ENCODE measurements around the gene GLG1. TPM values are rescaled to one million over a fixed set of nuclear protein-coding genes. Genes with fewer than 3 reads are reported as not detected.
"Not testable (repeated sequence)": the region's sequence is repeated elsewhere in the genome, so short reads cannot be mapped to it uniquely, and the experiment has no call there.

Gene GLG1
- 10 to 100 TPM; 45.1 to 52.4 (median 45.4) TPM for total RNA-seq

GRCh38 chr16:74606521-74607309 is at the start of gene GLG1:
TSS of gene GLG1 (minus strand) at chr16:74607114. CDS start at chr16:74607094, 20 bp downstream.
- H3K36me3 Mint-ChIP-seq (ENCODE audit: insufficient read depth) = peaks cover 2% of the 10 kb centered on the region
- no peaks in the 10 kb centered on the region for H3K27me3 Mint-ChIP-seq (ENCODE audit: low read depth)
- ATAC-seq (peak; percentile 93 to 95), DNase-seq (peak; percentile 86)
- H3K4me1 Mint-ChIP-seq (ENCODE audit: low read depth) = peaks cover 60% of the 10 kb centered on the region
- peak within 1 kb of the TSS; percentile 96 for H3K4me3 Mint-ChIP-seq
- H3K9me3 Mint-ChIP-seq = no peaks in the 10 kb centered on the region

- no peaks in the 10 kb centered on the region for H3K27me3 Mint-ChIP-seq (ENCODE audit: low read depth)
- no peak overlapping the region for H3K4me3 Mint-ChIP-seq
- no peak for ATAC-seq
- no peak for DNase-seq
- peaks cover 31% of the 10 kb centered on the region for H3K36me3 Mint-ChIP-seq (ENCODE audit: insufficient read depth)
- H3K4me1 Mint-ChIP-seq (ENCODE audit: low read depth) = peaks cover 51% of the 10 kb centered on the region
- no peaks in the 10 kb centered on the region for H3K9me3 Mint-ChIP-seq
Measured at GRCh38 chr16:74654536-74655050, 47.7 kb upstream of the GLG1 start.

DNA sequence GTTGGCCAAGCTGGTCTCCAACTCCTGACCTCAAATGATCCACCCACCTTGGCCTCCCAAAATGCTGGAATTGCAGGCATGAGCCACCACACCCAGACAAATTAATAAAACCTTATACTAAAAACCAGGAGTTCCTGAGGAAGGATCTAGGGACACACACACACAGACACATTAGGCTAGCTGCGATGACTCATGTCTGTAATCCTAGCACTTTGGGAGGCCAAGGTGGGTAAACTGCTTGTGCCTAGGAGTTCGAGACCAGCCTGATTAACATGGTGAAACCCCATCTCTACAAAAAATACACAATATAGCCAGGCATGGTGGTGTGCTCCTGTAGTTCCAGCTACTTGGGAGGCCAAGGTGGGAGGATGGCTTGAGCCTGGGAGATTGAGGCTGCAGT is 46.0 kb upstream of the GLG1 start:
- H3K9me3 Mint-ChIP-seq; H3K4me3 Mint-ChIP-seq; DNase-seq; ATAC-seq; H3K27me3 Mint-ChIP-seq (ENCODE audit: low read depth): not testable (repeated sequence)
- peaks cover 35% of the 10 kb centered on the region for H3K4me1 Mint-ChIP-seq (ENCODE audit: low read depth)
- peaks cover 22% of the 10 kb centered on the region for H3K36me3 Mint-ChIP-seq (ENCODE audit: insufficient read depth)

DNA sequence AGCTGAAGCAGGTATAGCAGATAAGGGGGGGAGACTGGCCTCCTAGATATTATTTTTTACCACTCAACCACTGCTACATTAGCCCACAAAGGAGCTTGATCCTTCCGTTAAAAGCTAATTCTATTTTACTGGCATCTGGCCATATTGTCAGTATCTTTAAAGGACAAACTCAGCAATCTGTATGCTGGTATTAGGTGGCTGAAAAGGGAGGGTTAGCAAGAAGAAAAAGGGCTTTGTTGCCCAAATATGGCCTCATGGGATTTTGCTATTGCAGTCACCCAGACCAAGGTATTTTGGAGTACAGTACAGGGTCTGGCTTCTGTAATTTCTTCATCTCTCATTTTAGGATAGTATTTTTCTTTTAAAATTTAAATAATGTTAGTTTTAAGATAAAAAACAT is 45.3 kb upstream of the GLG1 start:
- DNase-seq (no peak), ATAC-seq (no peak)
- Mint-ChIP-seq H3K4me3 (no peak overlapping the region), H3K36me3 (ENCODE audit: insufficient read depth) (peaks cover 20% of the 10 kb centered on the region), H3K9me3 (no peaks in the 10 kb centered on the region), H3K27me3 (ENCODE audit: low read depth) (no peaks in the 10 kb centered on the region), H3K4me1 (ENCODE audit: low read depth) (peaks cover 34% of the 10 kb centered on the region)

- peaks cover 30% of the 10 kb centered on the region for H3K4me1 Mint-ChIP-seq (ENCODE audit: low read depth)
- ATAC-seq (no peak), DNase-seq (no peak)
- H3K9me3 Mint-ChIP-seq = no peaks in the 10 kb centered on the region
- no peaks in the 10 kb centered on the region for H3K27me3 Mint-ChIP-seq (ENCODE audit: low read depth)
- peaks cover 18% of the 10 kb centered on the region for H3K36me3 Mint-ChIP-seq (ENCODE audit: insufficient read depth)
- H3K4me3 Mint-ChIP-seq = no peak overlapping the region
Measured at GRCh38 chr16:74651841-74652240, 44.9 kb upstream of the GLG1 start.

DNA sequence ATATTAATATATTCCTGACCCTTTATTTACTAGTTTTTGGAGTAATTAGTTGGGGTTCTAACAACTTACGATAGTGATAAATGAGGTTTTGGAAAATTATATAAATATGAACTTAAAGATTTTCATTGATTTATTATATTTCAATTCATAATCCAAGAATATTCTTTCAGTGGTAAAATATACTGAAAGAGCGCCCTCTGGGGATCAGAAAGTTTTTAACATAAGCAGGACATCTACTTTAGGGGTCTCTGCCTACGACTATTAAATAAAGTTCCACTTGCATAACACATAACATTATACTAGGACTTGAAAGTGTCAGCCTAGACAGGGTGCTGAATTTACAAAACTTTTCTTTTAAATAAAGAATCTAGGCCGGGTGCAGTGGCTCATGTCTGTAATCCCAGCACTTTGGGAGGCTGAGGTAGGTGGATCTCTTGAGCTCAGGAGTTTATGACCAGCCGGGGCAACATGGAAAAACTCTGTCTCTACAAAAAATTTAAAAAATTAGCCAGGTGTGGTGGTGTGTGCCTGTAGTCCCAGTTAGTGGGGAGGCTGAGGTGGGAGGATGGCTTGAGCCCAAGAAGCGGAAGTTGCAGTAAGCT is 44.2 kb upstream of the GLG1 start:
- Mint-ChIP-seq H3K9me3 (no peaks in the 10 kb centered on the region), H3K27me3 (ENCODE audit: low read depth) (no peaks in the 10 kb centered on the region), H3K36me3 (ENCODE audit: insufficient read depth) (peaks cover 16% of the 10 kb centered on the region), H3K4me3 (no peak overlapping the region), H3K4me1 (ENCODE audit: low read depth) (peaks cover 26% of the 10 kb centered on the region)
- ATAC-seq (no peak), DNase-seq (no peak)

GRCh38 chr16:74649839-74650504 is 43.1 kb upstream of the GLG1 start:
- Mint-ChIP-seq H3K4me3 (no peak overlapping the region), H3K4me1 (ENCODE audit: low read depth) (peaks cover 19% of the 10 kb centered on the region), H3K9me3 (no peaks in the 10 kb centered on the region), H3K27me3 (ENCODE audit: low read depth) (no peaks in the 10 kb centered on the region), H3K36me3 (ENCODE audit: insufficient read depth) (peaks cover 14% of the 10 kb centered on the region)
- DNase-seq (no peak), ATAC-seq (no peak)

DNA sequence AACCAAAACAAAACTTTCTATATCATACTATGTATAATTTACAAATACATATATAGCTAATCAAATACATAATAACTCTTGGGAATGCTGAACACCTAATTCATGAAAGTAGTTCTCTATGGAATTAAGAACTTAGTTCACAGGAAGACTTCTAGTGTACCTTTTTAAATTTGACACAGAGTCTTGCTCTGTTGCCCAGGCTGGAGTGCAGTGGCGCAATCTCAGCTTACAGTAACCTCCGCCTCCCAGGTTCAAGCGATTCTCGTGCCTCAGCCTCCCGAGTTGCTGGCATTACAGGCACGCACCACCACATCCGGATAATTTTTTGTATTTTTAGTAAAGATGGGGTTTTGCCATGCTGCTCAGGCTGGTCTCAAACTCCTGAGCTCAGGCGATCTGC is 35.1 kb upstream of the GLG1 start:
- Mint-ChIP-seq H3K9me3 (no peaks in the 10 kb centered on the region), H3K4me3 (no peak overlapping the region), H3K4me1 (ENCODE audit: low read depth) (peaks cover 1% of the 10 kb centered on the region), H3K27me3 (ENCODE audit: low read depth) (no peaks in the 10 kb centered on the region), H3K36me3 (ENCODE audit: insufficient read depth) (peaks cover 17% of the 10 kb centered on the region)
- DNase-seq (no peak), ATAC-seq (no peak)

GRCh38 chr16:74637742-74638453 is 31.0 kb upstream of the GLG1 start:
- ATAC-seq (no peak), DNase-seq (no peak)
- Mint-ChIP-seq H3K4me1 (ENCODE audit: low read depth) (no peaks in the 10 kb centered on the region), H3K27me3 (ENCODE audit: low read depth) (no peaks in the 10 kb centered on the region), H3K4me3 (no peak overlapping the region), H3K9me3 (no peaks in the 10 kb centered on the region), H3K36me3 (ENCODE audit: insufficient read depth) (peaks cover 13% of the 10 kb centered on the region)

DNA sequence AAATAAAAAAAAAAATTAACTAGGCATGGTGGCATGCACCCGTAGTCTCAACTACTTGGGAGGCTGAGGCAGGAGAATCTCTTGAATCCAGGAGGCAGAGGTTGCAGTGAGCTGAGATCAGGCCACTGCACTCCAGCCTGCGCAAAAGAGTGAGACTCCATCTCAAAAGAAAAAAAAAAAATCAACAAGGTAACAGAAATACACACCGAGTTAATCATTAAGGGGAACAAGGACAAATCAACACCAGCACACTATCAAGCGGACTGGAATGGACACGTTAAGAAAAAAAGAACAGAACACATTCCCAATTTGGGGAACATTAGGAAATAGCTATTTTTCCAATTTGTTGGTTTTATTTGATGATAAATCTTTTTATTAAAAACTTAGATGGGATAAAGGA is 28.4 kb upstream of the GLG1 start:
- no peaks in the 10 kb centered on the region for H3K9me3 Mint-ChIP-seq
- no peak for ATAC-seq
- no peak overlapping the region for H3K4me3 Mint-ChIP-seq

DNA sequence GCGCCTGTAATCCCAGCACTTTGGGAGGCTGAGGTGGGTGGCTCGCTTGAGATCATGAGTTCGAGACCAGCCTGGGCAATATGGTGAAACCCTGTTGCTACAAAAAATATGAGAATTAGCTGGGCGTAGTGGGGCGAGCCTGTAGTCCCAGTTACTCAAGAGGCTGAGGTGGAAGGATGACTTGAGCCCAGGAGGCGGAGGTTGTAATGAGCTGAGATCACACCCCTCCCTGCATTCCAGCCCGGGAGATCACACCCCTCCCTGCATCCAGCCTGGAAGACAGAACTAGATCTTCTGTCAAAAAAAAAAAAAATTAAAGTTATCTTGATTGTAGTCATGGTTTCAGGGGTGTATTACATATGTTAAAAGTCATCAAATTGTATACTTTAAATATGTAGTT is 26.8 kb upstream of the GLG1 start:
- no peaks in the 10 kb centered on the region for H3K4me1 Mint-ChIP-seq (ENCODE audit: low read depth)
- ATAC-seq = no peak
- DNase-seq = no peak
- H3K9me3 Mint-ChIP-seq = no peaks in the 10 kb centered on the region
- no peak overlapping the region for H3K4me3 Mint-ChIP-seq
- no peaks in the 10 kb centered on the region for H3K27me3 Mint-ChIP-seq (ENCODE audit: low read depth)
- H3K36me3 Mint-ChIP-seq (ENCODE audit: insufficient read depth) = peaks cover 33% of the 10 kb centered on the region

More for the DNA sequence above, 28.4 kb upstream of the GLG1 start:
- Mint-ChIP-seq H3K36me3 (ENCODE audit: insufficient read depth) (peaks cover 22% of the 10 kb centered on the region), H3K27me3 (ENCODE audit: low read depth) (no peaks in the 10 kb centered on the region), H3K4me1 (ENCODE audit: low read depth) (no peaks in the 10 kb centered on the region)
- no peak for DNase-seq

GRCh38 chr16:74627506-74628220 is 20.7 kb upstream of the GLG1 start:
- H3K9me3 Mint-ChIP-seq = no peaks in the 10 kb centered on the region
- H3K36me3 Mint-ChIP-seq (ENCODE audit: insufficient read depth) = peaks cover 59% of the 10 kb centered on the region
- peaks cover 24% of the 10 kb centered on the region for H3K4me1 Mint-ChIP-seq (ENCODE audit: low read depth)
- no peak for ATAC-seq
- DNase-seq = no peak
- no peak overlapping the region for H3K4me3 Mint-ChIP-seq
- no peaks in the 10 kb centered on the region for H3K27me3 Mint-ChIP-seq (ENCODE audit: low read depth)

GRCh38 chr16:74626741-74627416 is 20.0 kb upstream of the GLG1 start:
- no peak for DNase-seq
- no peak overlapping the region for H3K4me3 Mint-ChIP-seq

More at GRCh38 chr16:74626741-74627416, 20.0 kb upstream of the GLG1 start:
- H3K27me3 Mint-ChIP-seq (ENCODE audit: low read depth) = no peaks in the 10 kb centered on the region
- H3K4me1 Mint-ChIP-seq (ENCODE audit: low read depth) = peaks cover 24% of the 10 kb centered on the region
- peaks cover 63% of the 10 kb centered on the region for H3K36me3 Mint-ChIP-seq (ENCODE audit: insufficient read depth)
- no peaks in the 10 kb centered on the region for H3K9me3 Mint-ChIP-seq
- peak; percentile 91 to 93 for ATAC-seq
